Measurements from ENCODE around the gene BCR.
A peak's percentile ranks its signal among the peaks of the same experiment; 100 is the strongest.

BCR gene

GRCh38 chr22:23176645-23177027 lies 3.7 kb upstream of the BCR start:
- TF ChIP-seq CTCF (IDR thresholded peaks at IDR 0.05; ENCODE audit: insufficient read depth, low read depth, low read length, missing control alignments), result no peak
- DNase-seq (ENCODE audit: low read depth), result no peak
- no peak overlapping the region for H3K4me3 ChIP-seq (ENCODE audit: low read length)

GRCh38 chr22:23177197-23177596 lies 3.1 kb upstream of the BCR start:
- TF ChIP-seq CTCF (IDR thresholded peaks at IDR 0.05; ENCODE audit: insufficient read depth, low read depth, low read length, missing control alignments), result no peak
- H3K4me3 ChIP-seq (ENCODE audit: low read length), result no peak overlapping the region
- peak; percentile 29 for DNase-seq (ENCODE audit: low read depth)

- peak; percentile 98 for TF ChIP-seq CTCF (IDR thresholded peaks at IDR 0.05; ENCODE audit: insufficient read depth, low read depth, low read length, missing control alignments)
- no peak overlapping the region for H3K4me3 ChIP-seq (ENCODE audit: low read length)
- peak; percentile 61 for DNase-seq (ENCODE audit: low read depth)
Observed at GRCh38 chr22:23178512-23179254, 1.6 kb upstream of the BCR start.

- no peak for TF ChIP-seq CTCF (IDR thresholded peaks at IDR 0.05; ENCODE audit: insufficient read depth, low read depth, low read length, missing control alignments)
- peak overlapping the region; percentile 38 for H3K4me3 ChIP-seq (ENCODE audit: low read length)
- peak; percentile 39 for DNase-seq (ENCODE audit: low read depth)
Observed at GRCh38 chr22:23179381-23180299, 669 bp upstream of the BCR start.

- peak; percentile 43 for DNase-seq (ENCODE audit: low read depth)
- no peak for TF ChIP-seq CTCF (IDR thresholded peaks at IDR 0.05; ENCODE audit: insufficient read depth, low read depth, low read length, missing control alignments)
- H3K4me3 ChIP-seq (ENCODE audit: low read length), result peak overlapping the region; percentile 74
Observed at GRCh38 chr22:23180893-23181720, 798 bp downstream of the BCR start.

- peak; percentile 9 for DNase-seq (ENCODE audit: low read depth)
- TF ChIP-seq CTCF (IDR thresholded peaks at IDR 0.05; ENCODE audit: insufficient read depth, low read depth, low read length, missing control alignments), result no peak
- peak overlapping the region; percentile 70 for H3K4me3 ChIP-seq (ENCODE audit: low read length)
Observed at GRCh38 chr22:23181721-23182308, 1.5 kb downstream of the BCR start.

All from epithelial cell of esophagus (primary cell).